Activated CD4-positive, alpha-beta T cell treated with anti-CD3 and anti-CD28 coated beads for 24 hours (primary cell): ENCODE measurements around the gene ZNF804B.

Source experiments
- DNase-seq, 2 donors: peaks; one replicate each; pipeline ENCODE4 v3.0.0-alpha.2; 2020; ENCODE audit warnings: low read depth in 2 of 2

Gene ZNF804B

GRCh38 chr7:88759230-88760135 is at the start of gene ZNF804B:
Gene ZNF804B (plus strand): TSS chr7:88759700. CDS start chr7:88759977, 277 bp downstream.
- DNase-seq = no peak

GRCh38 chr7:88735920-88736319 is 23.6 kb upstream of the ZNF804B start:
- DNase-seq = no peak

- no peak for DNase-seq
Observed at GRCh38 chr7:88737632-88738031, 21.9 kb upstream of the ZNF804B start.

- no peak for DNase-seq
Observed at GRCh38 chr7:88746126-88746525, 13.4 kb upstream of the ZNF804B start.

GRCh38 chr7:88756802-88757201 is 2.7 kb upstream of the ZNF804B start:
- no peak for DNase-seq

GRCh38 chr7:88757371-88757770 is 2.1 kb upstream of the ZNF804B start:
- DNase-seq = no peak

GRCh38 chr7:88758381-88759229 is 895 bp upstream of the ZNF804B start:
- DNase-seq = no peak

GRCh38 chr7:88760136-88760515 is 626 bp downstream of the ZNF804B start:
- DNase-seq = no peak

- DNase-seq = no peak
Observed at GRCh38 chr7:88761779-88762178, 2.3 kb downstream of the ZNF804B start.

- no peak for DNase-seq
Observed at GRCh38 chr7:88771417-88771816, 11.9 kb downstream of the ZNF804B start.

- no peak for DNase-seq
Observed at GRCh38 chr7:88772776-88773175, 13.3 kb downstream of the ZNF804B start.

GRCh38 chr7:88775838-88776237 is 16.3 kb downstream of the ZNF804B start:
- DNase-seq = no peak

- DNase-seq = no peak
Observed at GRCh38 chr7:88787777-88788176, 28.3 kb downstream of the ZNF804B start.

- no peak for DNase-seq
Observed at GRCh38 chr7:88789480-88790064, 30.1 kb downstream of the ZNF804B start.

GRCh38 chr7:88791891-88792290 is 32.4 kb downstream of the ZNF804B start:
- no peak for DNase-seq

- DNase-seq = no peak
Observed at GRCh38 chr7:88792361-88792760, 32.9 kb downstream of the ZNF804B start.

- no peak for DNase-seq
Observed at GRCh38 chr7:88795553-88795952, 36.1 kb downstream of the ZNF804B start, which contains the start of gene TEX47. Gene TEX47 (minus strand): TSS chr7:88795737. CDS start chr7:88794942, 795 bp downstream.

- DNase-seq = no peak
Observed at GRCh38 chr7:88801046-88801445, 41.5 kb downstream of the ZNF804B start.

GRCh38 chr7:88806280-88807037 is 47.0 kb downstream of the ZNF804B start:
- no peak for DNase-seq

- no peak for DNase-seq
Observed at GRCh38 chr7:88818552-88818951, 59.1 kb downstream of the ZNF804B start.

GRCh38 chr7:88826222-88826621 is 66.7 kb downstream of the ZNF804B start:
- DNase-seq = no peak
